Measurements from ENCODE around the gene CCR9.

DNA sequence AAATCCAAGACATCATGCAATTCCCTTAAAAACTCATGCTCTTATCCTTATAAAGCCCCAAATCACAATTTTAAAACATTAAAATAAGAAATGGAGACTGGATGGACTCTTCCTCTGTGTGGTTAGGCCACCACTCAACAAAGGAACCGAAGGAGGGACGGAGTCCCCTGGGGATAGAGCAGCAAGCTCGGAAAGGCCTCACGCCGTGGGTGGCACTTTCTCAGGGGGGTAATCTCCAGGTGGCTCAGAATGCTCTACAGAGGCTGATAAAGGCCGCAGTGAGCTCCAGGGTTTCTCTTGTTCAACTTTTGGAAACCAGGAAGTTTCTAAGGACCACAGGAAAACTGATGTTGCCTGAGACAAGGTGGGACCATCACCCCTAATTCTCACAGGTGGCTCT lies 23.2 kb downstream of the CCR9 start:
- TF ChIP-seq, protein P1, sequence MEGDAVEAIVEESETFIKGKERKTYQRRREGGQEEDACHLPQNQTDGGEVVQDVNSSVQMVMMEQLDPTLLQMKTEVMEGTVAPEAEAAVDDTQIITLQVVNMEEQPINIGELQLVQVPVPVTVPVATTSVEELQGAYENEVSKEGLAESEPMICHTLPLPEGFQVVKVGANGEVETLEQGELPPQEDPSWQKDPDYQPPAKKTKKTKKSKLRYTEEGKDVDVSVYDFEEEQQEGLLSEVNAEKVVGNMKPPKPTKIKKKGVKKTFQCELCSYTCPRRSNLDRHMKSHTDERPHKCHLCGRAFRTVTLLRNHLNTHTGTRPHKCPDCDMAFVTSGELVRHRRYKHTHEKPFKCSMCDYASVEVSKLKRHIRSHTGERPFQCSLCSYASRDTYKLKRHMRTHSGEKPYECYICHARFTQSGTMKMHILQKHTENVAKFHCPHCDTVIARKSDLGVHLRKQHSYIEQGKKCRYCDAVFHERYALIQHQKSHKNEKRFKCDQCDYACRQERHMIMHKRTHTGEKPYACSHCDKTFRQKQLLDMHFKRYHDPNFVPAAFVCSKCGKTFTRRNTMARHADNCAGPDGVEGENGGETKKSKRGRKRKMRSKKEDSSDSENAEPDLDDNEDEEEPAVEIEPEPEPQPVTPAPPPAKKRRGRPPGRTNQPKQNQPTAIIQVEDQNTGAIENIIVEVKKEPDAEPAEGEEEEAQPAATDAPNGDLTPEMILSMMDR (conservative IDR thresholded peaks at IDR 0.05; ENCODE audit: low read length) = no peak
- no peak for TF ChIP-seq EZH2phosphoT487 (IDR thresholded peaks at IDR 0.05; ENCODE audit: borderline replicate concordance, low read depth, low read length)

Data from OCI-LY7 (cell line).